Measurements from ENCODE around the gene KRTAP19-7.

The KRTAP19-7 gene

GRCh38 chr21:30561264-30561895 lies at the start of gene KRTAP19-7:
TSS of gene KRTAP19-7 (minus strand) at chr21:30561314. CDS start at chr21:30561289, 25 bp downstream.
- ChIA-PET CTCF (no interaction called here), POLR2A (no interaction called here)
- DNase-seq (ENCODE audit: extremely low spot score) = no peak
- TF ChIP-seq CTCF (IDR thresholded peaks at IDR 0.05; ENCODE audit: control extremely low read depth, extremely low read depth, low read depth, missing control alignments) = no peak

GRCh38 chr21:30605968-30606367 lies 44.9 kb upstream of the KRTAP19-7 start:
- DNase-seq (ENCODE audit: extremely low spot score) = no peak
- CTCF ChIA-PET = no interaction called here
- POLR2A ChIA-PET = no interaction called here
- no peak for TF ChIP-seq CTCF (IDR thresholded peaks at IDR 0.05; ENCODE audit: control extremely low read depth, extremely low read depth, low read depth, missing control alignments)

GRCh38 chr21:30600787-30601186 lies 39.7 kb upstream of the KRTAP19-7 start, which contains the start of gene KRTAP22-1:
TSS of gene KRTAP22-1 (plus strand) at chr21:30601087.
- DNase-seq (ENCODE audit: extremely low spot score) = no peak
- ChIA-PET CTCF (no interaction called here), POLR2A (no interaction called here)
- TF ChIP-seq CTCF (IDR thresholded peaks at IDR 0.05; ENCODE audit: control extremely low read depth, extremely low read depth, low read depth, missing control alignments) = no peak

GRCh38 chr21:30598802-30599201 lies 37.7 kb upstream of the KRTAP19-7 start, which contains the start of gene KRTAP6-2:
TSS of gene KRTAP6-2 (minus strand) at chr21:30598902. CDS start at chr21:30598874, 28 bp downstream.
- CTCF ChIA-PET = no interaction called here

GRCh38 chr21:30592140-30592539 lies 31.0 kb upstream of the KRTAP19-7 start, which contains the start of gene KRTAP6-3:
TSS of gene KRTAP6-3 (plus strand) at chr21:30592440. CDS start at chr21:30592446, 6 bp downstream.
- no peak for DNase-seq (ENCODE audit: extremely low spot score)
- no peak for TF ChIP-seq CTCF (IDR thresholded peaks at IDR 0.05; ENCODE audit: control extremely low read depth, extremely low read depth, low read depth, missing control alignments)
- POLR2A ChIA-PET = no interaction called here
- CTCF ChIA-PET = no interaction called here

More at GRCh38 chr21:30598802-30599201, 37.7 kb upstream of the KRTAP19-7 start, which contains the start of gene KRTAP6-2:
- DNase-seq (ENCODE audit: extremely low spot score) = no peak
- POLR2A ChIA-PET = no interaction called here
- TF ChIP-seq CTCF (IDR thresholded peaks at IDR 0.05; ENCODE audit: control extremely low read depth, extremely low read depth, low read depth, missing control alignments) = no peak

GRCh38 chr21:30590297-30590696 lies 29.2 kb upstream of the KRTAP19-7 start, which contains the start of gene KRTAP22-2:
TSS of gene KRTAP22-2 (minus strand) at chr21:30590397.
- no peak for DNase-seq (ENCODE audit: extremely low spot score)
- POLR2A ChIA-PET = no interaction called here
- TF ChIP-seq CTCF (IDR thresholded peaks at IDR 0.05; ENCODE audit: control extremely low read depth, extremely low read depth, low read depth, missing control alignments) = no peak
- CTCF ChIA-PET = no interaction called here
